Coronary artery (tissue), 2 donors: ENCODE data around the gene SLC38A11.

ENCODE experiments used
- DNase-seq: peaks from one replicate; pipeline ENCODE4 v3.0.0-alpha.2; 2017; ENCODE audit warnings: low spot score
- H3K27ac ChIP-seq, 2 donors: fragments of 200-600 bp; sonication (generic); one replicate each; pipeline ENCODE4 v1.5.1; 2016 to 2019
- H3K4me3 ChIP-seq: fragments of 200-600 bp; sonication (generic); 2 replicates; pipeline ENCODE4 v1.5.1; 2016; ENCODE audit warnings: mild to moderate bottlenecking, moderate library complexity
- CTCF ChIP-seq: fragments of 200-600 bp; sonication (generic); IDR thresholded peaks from one replicate; pipeline ENCODE4 v1.5.1; 2019; ENCODE audit warnings: antibody characterized with exemption

The SLC38A11 gene

GRCh38 chr2:164920430-164920829, 34.9 kb downstream of the SLC38A11 start:
- no peak for TF ChIP-seq CTCF
- DNase-seq, result no peak
- Histone ChIP-seq H3K27ac (no peak overlapping the region), H3K4me3 (no peak overlapping the region)

- no peak overlapping the region for H3K27ac ChIP-seq
- DNase-seq, result no peak
- no peak overlapping the region for H3K4me3 ChIP-seq
- TF ChIP-seq CTCF, result peak; percentile 37
These were observed 37.9 kb downstream of the SLC38A11 start for GRCh38 chr2:164917296-164917903.

GRCh38 chr2:164915566-164915965, 39.8 kb downstream of the SLC38A11 start:
- Histone ChIP-seq H3K4me3 (no peak overlapping the region), H3K27ac (no peak overlapping the region)
- TF ChIP-seq CTCF, result no peak
- no peak for DNase-seq

GRCh38 chr2:164913640-164914350, 41.5 kb downstream of the SLC38A11 start:
- DNase-seq, result no peak
- no peak overlapping the region for H3K27ac ChIP-seq
- no peak overlapping the region for H3K4me3 ChIP-seq
- TF ChIP-seq CTCF, result peak; percentile 23

- H3K27ac ChIP-seq, result no peak overlapping the region
These were observed 42.3 kb downstream of the SLC38A11 start for GRCh38 chr2:164913011-164913410.

GRCh38 chr2:164911832-164912231, 43.5 kb downstream of the SLC38A11 start:
- no peak for DNase-seq
- TF ChIP-seq CTCF, result no peak
- Histone ChIP-seq H3K27ac (no peak overlapping the region), H3K4me3 (no peak overlapping the region)

More at GRCh38 chr2:164913011-164913410, 42.3 kb downstream of the SLC38A11 start:
- no peak overlapping the region for H3K4me3 ChIP-seq
- DNase-seq, result no peak
- TF ChIP-seq CTCF, result no peak
